ENCODE results near the gene TUBB. TPM values are rescaled to one million over a fixed set of nuclear protein-coding genes. Genes with fewer than 3 reads are reported as not detected.
A peak's percentile ranks its signal among the peaks of the same experiment; 100 is the strongest.

Gene TUBB
- total and polyA plus RNA-seq, 2 of the 4 experiments (the other 2 are of a cell fraction) = 1,401 to 2,004 TPM

GRCh38 chr6:30720738-30721197, 616 bp downstream of the TUBB start:
- Histone ChIP-seq H3K79me1 (ENCODE audit: low read depth in 1 of 2, low read length in 2 of 2) (peaks cover 17 to 43% of the 10 kb centered on the region in 2 experiments), H3K4me3 (ENCODE audit: insufficient read depth, low read depth, low read length) (peak overlapping the region; percentile 68), H3K4ac (ENCODE audit: low read depth, low read length) (peak overlapping the region; percentile 88), H3K56ac (ENCODE audit: extremely low read depth, insufficient read depth, low read length) (peak overlapping the region; percentile 100), H3K14ac (replicated peaks; ENCODE audit: low read depth, low read length) (peak overlapping the region; percentile 98), H2BK15ac (ENCODE audit: low read depth, low read length) (no peak overlapping the region), H3K4me1 (ENCODE audit: control insufficient read depth, insufficient read depth, low read length) (peaks cover 5% of the 10 kb centered on the region), H2BK20ac (ENCODE audit: low read depth, low read length) (no peak overlapping the region), H3K9ac (ENCODE audit: low read depth, low read length) (peak overlapping the region; percentile 97), H3K18ac (ENCODE audit: low read depth, low read length) (peak overlapping the region; percentile 35), H4K20me1 (ENCODE audit: insufficient read depth, low read length) (peaks cover 44% of the 10 kb centered on the region), H2BK120ac (ENCODE audit: low read depth, low read length) (peak overlapping the region; percentile 53), H3K23ac (ENCODE audit: low read depth, low read length) (peak overlapping the region; percentile 85), H3K27ac (ENCODE audit: insufficient read depth, low read length) (peak overlapping the region; percentile 98), H3K4me2 (ENCODE audit: low read depth, low read length) (peak overlapping the region; percentile 43; the same call in 1 of the 2 replicates), H4K5ac (ENCODE audit: low read depth, low read length) (peak overlapping the region; percentile 80), H3K9me1 (ENCODE audit: insufficient read depth, low read length) (peaks cover 7% of the 10 kb centered on the region), H4K8ac (ENCODE audit: low read depth in 2 of 2, low read length in 2 of 2) (peak overlapping the region; percentile 49 to 79), H2AK5ac (ENCODE audit: low read depth, low read length) (peak overlapping the region; percentile 87), H3K36me3 (ENCODE audit: control insufficient read depth, insufficient read depth, low read length) (peaks cover 34% of the 10 kb centered on the region), H2BK5ac (ENCODE audit: low read depth, low read length, poor library complexity, severe bottlenecking) (peak overlapping the region; percentile 91), H4K91ac (ENCODE audit: insufficient read depth, low read depth, low read length) (peak overlapping the region; percentile 84), H2AFZ (replicated peaks; ENCODE audit: low read length, poor library complexity) (no peak overlapping the region), H2AK9ac (replicated peaks; ENCODE audit: low read depth, low read length, poor library complexity) (peak overlapping the region; percentile 95), H3K27me3 (ENCODE audit: control insufficient read depth, insufficient read depth, low read length) (no peaks in the 10 kb centered on the region), H3K9me3 (ENCODE audit: control insufficient read depth, insufficient read depth, low read length) (no peaks in the 10 kb centered on the region)
- ATAC-seq (ENCODE audit: low read depth) = no peak
- ChIA-PET POLR2A (ENCODE audit: unreplicated experiment) (interaction anchor here (0.6 to 1.9 kb wide), 8 partner anchors 25 to 1356 kb away, joined by 3 to 6 read pairs (median 5); no protein-coding TSS in a partner anchor), CTCF (interaction anchor here (1.7 kb wide), 1 partner anchor 40 kb away, joined by 3 read pairs; no protein-coding TSS in a partner anchor)
- DNase-seq = peak; percentile 32
- in situ Hi-C loops (cut with MboI; ENCODE audit: low sequenced_read_pairs) (loop anchor here (5.0 kb wide), 1 partner anchor 38 kb away; no protein-coding TSS in a partner anchor), intact Hi-C loops (cut with micrococcal nuclease) (loop anchor here (1.0 to 2.0 kb wide), 2 partner anchors 38 to 104 kb away; partner anchors contain the start of genes MRPS18B and PPP1R10), dilution Hi-C loops (cut with HindIII; ENCODE audit: low sequenced_read_pairs, unreplicated experiment) (no loop called here)
- TF ChIP-seq RAD21 (IDR thresholded peaks at IDR 0.05; ENCODE audit: low read length) (no peak), RFX5 (IDR thresholded peaks at IDR 0.05; ENCODE audit: low read depth, low read length) (no peak), MXI1 (IDR thresholded peaks at IDR 0.05; ENCODE audit: borderline replicate concordance, low read depth, low read length) (peak; percentile 67; the same call in 1 of the 2 replicates), MAZ (IDR thresholded peaks at IDR 0.05; ENCODE audit: borderline replicate concordance, low read depth, low read length) (peak; percentile 41)
- 0% methylated on average over 7 of the region's 29 CpGs; no CpG with 5 or more reads in 1 of the 2 experiments for WGBS, 2 experiments (ENCODE audit: extremely low coverage in 2 of 2, insufficient read length in 1 of 2)
- no TSS peak for BruUV-seq (replicated peaks)
